Vagina (tissue), 2 donors: Measurements from ENCODE around the gene TMEM141. TPM values are rescaled to one million over a fixed set of nuclear protein-coding genes. Genes with fewer than 3 reads are reported as not detected.
"Not testable (repeated sequence)": the region's sequence is repeated elsewhere in the genome, so short reads cannot be mapped to it uniquely, and the experiment has no call there.

Source experiments
- DNase-seq, 2 donors: peaks; one replicate each; pipeline ENCODE4 v3.0.0-alpha.2; 2017; ENCODE audit errors: extremely low spot score in 2 of 2
- H3K27ac ChIP-seq: fragments of 200-600 bp; sonication (generic); one replicate; pipeline ENCODE4 v1.5.1; 2019
- H3K27me3 ChIP-seq: fragments of 200-600 bp; sonication (generic); one replicate; pipeline ENCODE4 v1.5.1; 2019
- H3K36me3 ChIP-seq, 2 donors: fragments of 200-600 bp; sonication (generic); one replicate each; pipeline ENCODE4 v1.5.1; 2017 to 2019
- H3K4me1 ChIP-seq: fragments of 200-600 bp; sonication (generic); one replicate; pipeline ENCODE4 v1.5.1; 2019
- H3K4me3 ChIP-seq, 2 donors: fragments of 200-600 bp; sonication (generic); 1 replicate in 1 of 2; 2 replicates in 1 of 2; pipeline ENCODE4 v1.5.1; 2016 to 2019
- H3K9me3 ChIP-seq: fragments of 200-600 bp; sonication (generic); one replicate; pipeline ENCODE4 v1.5.1; 2019
- POLR2AphosphoS5 ChIP-seq, 2 donors: sonication (generic); formaldehyde crosslinking; IDR thresholded peaks; one replicate each; pipeline ENCODE4 v1.9.0; 2017; ENCODE audit warnings: antibody characterized with exemption in 2 of 2, mild to moderate bottlenecking in 2 of 2, low read depth in 1 of 2; ENCODE audit not compliant: insufficient read depth in 1 of 2
- intact Hi-C: fragments of 100-400 bp; cut with DNase I; formaldehyde crosslinking; loops from one replicate; pipeline ENCODE4 v1.15.1; 2023
- microRNA-seq: library from miRNA; unstranded; fragments of <30 nt; microRNA quantifications from one replicate; pipeline ENCODE4, GENCODE V29; 2017; ENCODE audit warnings: borderline number of aligned reads, borderline replicate concordance
- small RNA-seq: library from RNA; depleted of rRNA; stranded (forward); fragments of <200 nt; gene quantifications from one replicate; pipeline ENCODE3, GENCODE V24; 2016
- total RNA-seq: library from RNA; depleted of rRNA; stranded (reverse); fragments of >200 nt; gene quantifications from one replicate; pipeline ENCODE4 v1.2.3, GENCODE V29; 2016
- TF ChIP-seq, protein P1 (sequence below), 3 experiments: fragments of 450-650 bp in 2 of 3; fragments of 200-600 bp in 1 of 3; sonication (generic) in 1 of 3; IDR thresholded peaks; one replicate each; pipeline ENCODE4 v1.5.1; 2017 to 2019; ENCODE audit warnings: antibody characterized with exemption in 3 of 3, mild to moderate bottlenecking in 2 of 3, moderate library complexity in 2 of 3

TMEM141 gene
- total RNA-seq, 1 donor from 2014 or later = 64.1 TPM

DNA sequence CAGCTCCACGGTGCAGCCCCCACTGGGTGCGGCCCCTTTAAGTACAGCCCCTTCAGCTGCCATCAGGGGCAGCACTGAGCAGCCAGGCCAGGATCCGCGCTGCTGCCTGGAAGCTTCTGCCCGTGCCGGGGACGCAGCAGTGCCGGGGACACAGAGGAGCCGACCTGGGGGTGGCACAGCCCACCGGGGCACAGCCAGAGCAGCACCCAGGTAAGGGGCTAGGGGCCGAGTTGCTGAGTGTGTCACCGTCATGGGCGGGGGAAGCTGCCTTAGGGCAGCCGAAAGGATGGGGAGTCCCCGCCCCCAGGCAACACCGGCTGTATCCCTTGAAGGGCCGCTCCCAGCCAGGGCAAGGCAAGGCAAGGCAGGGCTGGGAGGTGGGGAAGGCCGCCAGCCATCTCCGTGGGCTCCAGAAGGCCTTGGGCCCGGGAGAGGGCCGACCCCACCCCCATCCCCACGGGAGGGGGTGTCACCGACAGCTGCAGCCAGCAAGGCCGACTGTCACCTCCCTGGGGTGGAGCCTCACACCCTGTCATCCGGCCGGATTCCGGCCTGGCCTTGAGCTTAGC lies 51.3 kb downstream of the TMEM141 start, which contains the start of gene AJM1:
Gene AJM1 (plus strand): TSS at position 99 of the 569 bp plus-strand sequence. CDS start 1,937 bp downstream, outside the sequence.
- Histone ChIP-seq H3K36me3 (peaks cover 0 to 16% of the 10 kb centered on the region in 2 donors), H3K4me3 (peak within 1 kb of the TSS; percentile 40 to 56), H3K27me3 (peaks cover 21% of the 10 kb centered on the region), H3K4me1 (peaks cover 54% of the 10 kb centered on the region)
- intact Hi-C loops, DNase-seq, H3K9me3 ChIP-seq, H3K27ac ChIP-seq: not testable (repeated sequence)
- TF ChIP-seq POLR2AphosphoS5 (IDR thresholded peaks at IDR 0.05; ENCODE audit: insufficient read depth in 1 of 2, low read depth in 1 of 2) = peak in 1 of 2 donors; percentile 50
- TF ChIP-seq, protein P1, sequence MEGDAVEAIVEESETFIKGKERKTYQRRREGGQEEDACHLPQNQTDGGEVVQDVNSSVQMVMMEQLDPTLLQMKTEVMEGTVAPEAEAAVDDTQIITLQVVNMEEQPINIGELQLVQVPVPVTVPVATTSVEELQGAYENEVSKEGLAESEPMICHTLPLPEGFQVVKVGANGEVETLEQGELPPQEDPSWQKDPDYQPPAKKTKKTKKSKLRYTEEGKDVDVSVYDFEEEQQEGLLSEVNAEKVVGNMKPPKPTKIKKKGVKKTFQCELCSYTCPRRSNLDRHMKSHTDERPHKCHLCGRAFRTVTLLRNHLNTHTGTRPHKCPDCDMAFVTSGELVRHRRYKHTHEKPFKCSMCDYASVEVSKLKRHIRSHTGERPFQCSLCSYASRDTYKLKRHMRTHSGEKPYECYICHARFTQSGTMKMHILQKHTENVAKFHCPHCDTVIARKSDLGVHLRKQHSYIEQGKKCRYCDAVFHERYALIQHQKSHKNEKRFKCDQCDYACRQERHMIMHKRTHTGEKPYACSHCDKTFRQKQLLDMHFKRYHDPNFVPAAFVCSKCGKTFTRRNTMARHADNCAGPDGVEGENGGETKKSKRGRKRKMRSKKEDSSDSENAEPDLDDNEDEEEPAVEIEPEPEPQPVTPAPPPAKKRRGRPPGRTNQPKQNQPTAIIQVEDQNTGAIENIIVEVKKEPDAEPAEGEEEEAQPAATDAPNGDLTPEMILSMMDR (IDR thresholded peaks at IDR 0.05) = peak; percentile 40 to 73 (median 48)

Small RNAs within 50 kb of the gene (microRNA-seq; reads per million reads assigned to microRNA genes)
- gene MIR4292 (not detected), gene MIR6722 (not detected)

Small RNAs within 50 kb of the gene (small RNA-seq; reads per million reads assigned to genes)
- gene AL355987.2 = not detected
- gene ATP6V1G1P3 = not detected
- gene MIR4292 = not detected
- not detected for gene MIR6722

Other genes with a start within 250 kb of the TMEM141 start
- gene NOTCH1, start 245.3 kb upstream of the TMEM141 start, total RNA-seq = 67.0 TPM
- gene EGFL7, start 128.4 kb upstream of the TMEM141 start, total RNA-seq = 272 TPM
- gene AGPAT2, start 103.9 kb upstream of the TMEM141 start, total RNA-seq = 87.2 TPM
- gene DIPK1B, start 78.8 kb upstream of the TMEM141 start, total RNA-seq = 11.5 TPM
- gene LCN10, start 48.4 kb upstream of the TMEM141 start, total RNA-seq = 8.3 TPM
- gene LCN6, start 42.8 kb upstream of the TMEM141 start, total RNA-seq = 17.9 TPM
- gene LCN8, start 33.1 kb upstream of the TMEM141 start, total RNA-seq = not detected
- gene LCN15, start 26.8 kb upstream of the TMEM141 start, total RNA-seq = not detected
- not detected for gene CCDC183, start 5.0 kb downstream of the TMEM141 start, total RNA-seq
- 31.7 TPM for gene RABL6, start 16.6 kb downstream of the TMEM141 start, total RNA-seq
- gene AJM1, start 51.1 kb downstream of the TMEM141 start, total RNA-seq = 1.2 TPM
- gene PHPT1, start 58.1 kb downstream of the TMEM141 start, total RNA-seq = 38.1 TPM
- gene MAMDC4, start 61.0 kb downstream of the TMEM141 start, total RNA-seq = 3.2 TPM
- 257 TPM for gene EDF1, start 75.0 kb downstream of the TMEM141 start, total RNA-seq
- gene TRAF2, start 95.2 kb downstream of the TMEM141 start, total RNA-seq = 12.8 TPM
- gene FBXW5, start 153.4 kb downstream of the TMEM141 start, total RNA-seq = 125 TPM
- gene C8G, start 153.9 kb downstream of the TMEM141 start, total RNA-seq = not detected
- gene LCN12, start 160.9 kb downstream of the TMEM141 start, total RNA-seq = not detected
- 301 TPM for gene PTGDS, start 186.2 kb downstream of the TMEM141 start, total RNA-seq
- gene LCNL1, start 191.6 kb downstream of the TMEM141 start, total RNA-seq = 2.0 TPM
- gene PAXX, start 201.1 kb downstream of the TMEM141 start, total RNA-seq = 62.9 TPM
- gene CLIC3, start 205.2 kb downstream of the TMEM141 start, total RNA-seq = 23.6 TPM
- gene ABCA2, start 236.9 kb downstream of the TMEM141 start, total RNA-seq = 44.0 TPM
- not detected for gene FUT7, start 240.7 kb downstream of the TMEM141 start, total RNA-seq